Measurements from ENCODE around the gene COX5B.
"Not testable (repeated sequence)": the region's sequence is repeated elsewhere in the genome, so short reads cannot be mapped to it uniquely, and the experiment has no call there.

The COX5B gene

GRCh38 chr2:97675430-97676113, 29.7 kb downstream of the COX5B start:
- peak; percentile 22 for DNase-seq

GRCh38 chr2:97676620-97677019, 30.8 kb downstream of the COX5B start:
- DNase-seq: no peak

GRCh38 chr2:97677480-97677879, 31.6 kb downstream of the COX5B start:
- DNase-seq: no peak

GRCh38 chr2:97678298-97678697, 32.4 kb downstream of the COX5B start:
- no peak for DNase-seq

- DNase-seq: not testable (repeated sequence)
Measured at GRCh38 chr2:97687235-97687634, 41.4 kb downstream of the COX5B start.

- DNase-seq: no peak
Measured at GRCh38 chr2:97688062-97688827, 42.4 kb downstream of the COX5B start.

- no peak for DNase-seq
Measured at GRCh38 chr2:97691166-97691565, 45.3 kb downstream of the COX5B start.

GRCh38 chr2:97693476-97693875, 47.6 kb downstream of the COX5B start:
- no peak for DNase-seq

- DNase-seq: no peak
Measured at GRCh38 chr2:97695744-97696143, 49.9 kb downstream of the COX5B start.

- DNase-seq: peak; percentile 55
Measured at GRCh38 chr2:97697252-97698235, 51.7 kb downstream of the COX5B start.
